HCT116 (cell line): ENCODE results near the gene C17orf67.

ENCODE experiments used
- EZH2 ChIP-seq: fragments of 200-600 bp; sonication (generic); IDR thresholded peaks from 2 replicates; pipeline ENCODE4 v1.6.1; 2017; ENCODE audit warnings: antibody characterized with exemption, mixed run types
- POLR2A ChIP-seq: IDR thresholded peaks from 2 replicates; pipeline ENCODE4 v1.7.0; 2011; ENCODE audit warnings: borderline replicate concordance; ENCODE audit not compliant: insufficient read depth, insufficient read length; ENCODE audit errors: extremely low read depth
- RAD21 ChIP-seq: IDR thresholded peaks from 2 replicates; pipeline ENCODE4 v1.6.1; 2012; ENCODE audit warnings: low read depth, mild to moderate bottlenecking
- TCF7L2 ChIP-seq: IDR thresholded peaks from 2 replicates; pipeline ENCODE4 v1.7.0; 2011; ENCODE audit warnings: borderline replicate concordance, inconsistent platforms; ENCODE audit not compliant: insufficient read depth, insufficient read length; ENCODE audit errors: extremely low read depth
- TF ChIP-seq, protein P1 (sequence below), 3 experiments: fragments of 200-600 bp in 1 of 3; sonication (generic) in 1 of 3; IDR thresholded peaks in 2 of 3; conservative IDR thresholded peaks in 1 of 3; 2 replicates each; pipeline ENCODE4 v1.5.1; 2012 to 2017; ENCODE audit warnings: low read depth in 2 of 3, low read length in 2 of 3, antibody characterized with exemption in 1 of 3, borderline replicate concordance in 1 of 3, control low read depth in 1 of 3, mild to moderate bottlenecking in 1 of 3, mixed read lengths in 1 of 3, mixed run types in 1 of 3, moderate library complexity in 1 of 3; ENCODE audit not compliant: insufficient read depth in 1 of 3

DNA sequence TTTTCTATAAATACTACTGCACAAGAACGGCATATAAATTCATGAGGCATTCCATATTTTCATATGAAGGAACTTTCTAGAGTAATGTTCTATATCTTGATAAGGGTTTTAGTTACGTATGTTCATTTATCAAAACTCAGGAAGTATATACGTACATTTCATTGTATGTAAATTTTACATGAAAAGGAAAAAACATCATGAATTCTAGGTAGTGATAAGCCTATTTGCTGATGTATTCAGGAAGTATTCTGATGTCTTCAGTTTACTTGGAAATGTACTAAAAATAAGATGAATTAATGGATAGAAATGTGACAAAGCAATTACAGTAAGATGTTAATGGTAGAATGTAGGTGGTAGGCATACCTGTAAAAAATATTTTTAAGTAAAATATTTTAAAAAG, 5.0 kb upstream of the C17orf67 start:
- TF ChIP-seq RAD21 (no peak), POLR2A (no peak), TCF7L2 (no peak), EZH2 (no peak)
- TF ChIP-seq, protein P1, sequence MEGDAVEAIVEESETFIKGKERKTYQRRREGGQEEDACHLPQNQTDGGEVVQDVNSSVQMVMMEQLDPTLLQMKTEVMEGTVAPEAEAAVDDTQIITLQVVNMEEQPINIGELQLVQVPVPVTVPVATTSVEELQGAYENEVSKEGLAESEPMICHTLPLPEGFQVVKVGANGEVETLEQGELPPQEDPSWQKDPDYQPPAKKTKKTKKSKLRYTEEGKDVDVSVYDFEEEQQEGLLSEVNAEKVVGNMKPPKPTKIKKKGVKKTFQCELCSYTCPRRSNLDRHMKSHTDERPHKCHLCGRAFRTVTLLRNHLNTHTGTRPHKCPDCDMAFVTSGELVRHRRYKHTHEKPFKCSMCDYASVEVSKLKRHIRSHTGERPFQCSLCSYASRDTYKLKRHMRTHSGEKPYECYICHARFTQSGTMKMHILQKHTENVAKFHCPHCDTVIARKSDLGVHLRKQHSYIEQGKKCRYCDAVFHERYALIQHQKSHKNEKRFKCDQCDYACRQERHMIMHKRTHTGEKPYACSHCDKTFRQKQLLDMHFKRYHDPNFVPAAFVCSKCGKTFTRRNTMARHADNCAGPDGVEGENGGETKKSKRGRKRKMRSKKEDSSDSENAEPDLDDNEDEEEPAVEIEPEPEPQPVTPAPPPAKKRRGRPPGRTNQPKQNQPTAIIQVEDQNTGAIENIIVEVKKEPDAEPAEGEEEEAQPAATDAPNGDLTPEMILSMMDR (IDR thresholded peaks at IDR 0.05 in 2 of 3, conservative IDR thresholded peaks at IDR 0.05 in 1 of 3; ENCODE audit: borderline replicate concordance in 1 of 3, insufficient read depth in 1 of 3, low read depth in 2 of 3, low read length in 2 of 3): no peak
